HL-60 (cell line): ENCODE measurements around the gene XIRP2.

Experiments
- DNase-seq, 2 experiments: peaks; one replicate each; pipeline ENCODE4 v3.0.0-alpha.2; 2010 to 2020; ENCODE audit warnings: low read depth in 1 of 2, low spot score in 1 of 2
- H3K27ac ChIP-seq: fragments of 250-450 bp; sonication (Bioruptor Pico); replicated peaks from 2 replicates; pipeline ENCODE4 v1.5.1; 2020; ENCODE audit warnings: mild to moderate bottlenecking, moderate library complexity
- H3K27me3 ChIP-seq: fragments of 250-450 bp; sonication (Bioruptor Pico); 2 replicates; pipeline ENCODE4 v1.5.1; 2021; ENCODE audit warnings: mild to moderate bottlenecking, moderate library complexity; ENCODE audit not compliant: insufficient read depth, poor library complexity, severe bottlenecking
- H3K4me3 ChIP-seq: replicated peaks from 2 replicates; pipeline ENCODE4 v1.5.1; 2011; ENCODE audit warnings: mild to moderate bottlenecking, control low read depth, low read length; ENCODE audit not compliant: insufficient read depth
- GABPA ChIP-seq: IDR thresholded peaks from 2 replicates; pipeline ENCODE4 v1.6.1; 2012; ENCODE audit warnings: low read depth
- POLR2AphosphoS5 ChIP-seq: IDR thresholded peaks from 2 replicates; pipeline ENCODE4 v1.6.1; 2012; ENCODE audit warnings: low read depth
- SPI1 ChIP-seq: IDR thresholded peaks from 2 replicates; pipeline ENCODE4 v1.6.1; 2012; ENCODE audit warnings: low read depth, mild to moderate bottlenecking, borderline replicate concordance
- TF ChIP-seq, protein P1 (sequence below): IDR thresholded peaks from 2 replicates; pipeline ENCODE4 v1.6.1; 2012; ENCODE audit warnings: low read depth; ENCODE audit not compliant: insufficient replicate concordance
- TF ChIP-seq, protein P2 (sequence below): IDR thresholded peaks from one replicate; pipeline ENCODE4 v1.5.1; 2011; ENCODE audit warnings: low read length, control low read depth, inconsistent platforms; ENCODE audit not compliant: insufficient read depth

Gene XIRP2

DNA sequence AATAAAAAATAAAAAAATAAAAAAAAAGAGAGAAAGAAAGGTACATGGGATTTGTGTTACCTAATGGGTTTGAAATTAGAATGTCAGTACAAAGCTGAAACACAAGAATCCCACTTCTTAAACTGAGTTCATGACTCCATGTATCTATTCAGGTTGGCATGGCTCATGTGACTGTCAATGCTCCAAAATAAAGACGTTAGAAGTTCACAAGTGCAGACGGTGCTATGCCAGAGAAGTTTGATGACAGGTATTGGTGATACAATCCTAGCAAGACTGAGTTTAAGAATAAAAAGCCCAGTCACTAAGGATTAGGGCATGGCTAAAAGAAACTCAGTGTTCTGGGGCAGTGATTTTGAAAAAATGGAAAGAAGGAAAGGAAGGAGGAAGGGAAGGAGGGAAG, 254.3 kb downstream of the XIRP2 start:
- no peak for DNase-seq
- Histone ChIP-seq H3K27ac (no peak overlapping the region), H3K4me3 (no peak overlapping the region), H3K27me3 (no peaks in the 10 kb centered on the region)
- TF ChIP-seq, protein P1, sequence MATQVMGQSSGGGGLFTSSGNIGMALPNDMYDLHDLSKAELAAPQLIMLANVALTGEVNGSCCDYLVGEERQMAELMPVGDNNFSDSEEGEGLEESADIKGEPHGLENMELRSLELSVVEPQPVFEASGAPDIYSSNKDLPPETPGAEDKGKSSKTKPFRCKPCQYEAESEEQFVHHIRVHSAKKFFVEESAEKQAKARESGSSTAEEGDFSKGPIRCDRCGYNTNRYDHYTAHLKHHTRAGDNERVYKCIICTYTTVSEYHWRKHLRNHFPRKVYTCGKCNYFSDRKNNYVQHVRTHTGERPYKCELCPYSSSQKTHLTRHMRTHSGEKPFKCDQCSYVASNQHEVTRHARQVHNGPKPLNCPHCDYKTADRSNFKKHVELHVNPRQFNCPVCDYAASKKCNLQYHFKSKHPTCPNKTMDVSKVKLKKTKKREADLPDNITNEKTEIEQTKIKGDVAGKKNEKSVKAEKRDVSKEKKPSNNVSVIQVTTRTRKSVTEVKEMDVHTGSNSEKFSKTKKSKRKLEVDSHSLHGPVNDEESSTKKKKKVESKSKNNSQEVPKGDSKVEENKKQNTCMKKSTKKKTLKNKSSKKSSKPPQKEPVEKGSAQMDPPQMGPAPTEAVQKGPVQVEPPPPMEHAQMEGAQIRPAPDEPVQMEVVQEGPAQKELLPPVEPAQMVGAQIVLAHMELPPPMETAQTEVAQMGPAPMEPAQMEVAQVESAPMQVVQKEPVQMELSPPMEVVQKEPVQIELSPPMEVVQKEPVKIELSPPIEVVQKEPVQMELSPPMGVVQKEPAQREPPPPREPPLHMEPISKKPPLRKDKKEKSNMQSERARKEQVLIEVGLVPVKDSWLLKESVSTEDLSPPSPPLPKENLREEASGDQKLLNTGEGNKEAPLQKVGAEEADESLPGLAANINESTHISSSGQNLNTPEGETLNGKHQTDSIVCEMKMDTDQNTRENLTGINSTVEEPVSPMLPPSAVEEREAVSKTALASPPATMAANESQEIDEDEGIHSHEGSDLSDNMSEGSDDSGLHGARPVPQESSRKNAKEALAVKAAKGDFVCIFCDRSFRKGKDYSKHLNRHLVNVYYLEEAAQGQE = no peak
- TF ChIP-seq GABPA = no peak
- TF ChIP-seq POLR2AphosphoS5 = no peak
- TF ChIP-seq, protein P2, sequence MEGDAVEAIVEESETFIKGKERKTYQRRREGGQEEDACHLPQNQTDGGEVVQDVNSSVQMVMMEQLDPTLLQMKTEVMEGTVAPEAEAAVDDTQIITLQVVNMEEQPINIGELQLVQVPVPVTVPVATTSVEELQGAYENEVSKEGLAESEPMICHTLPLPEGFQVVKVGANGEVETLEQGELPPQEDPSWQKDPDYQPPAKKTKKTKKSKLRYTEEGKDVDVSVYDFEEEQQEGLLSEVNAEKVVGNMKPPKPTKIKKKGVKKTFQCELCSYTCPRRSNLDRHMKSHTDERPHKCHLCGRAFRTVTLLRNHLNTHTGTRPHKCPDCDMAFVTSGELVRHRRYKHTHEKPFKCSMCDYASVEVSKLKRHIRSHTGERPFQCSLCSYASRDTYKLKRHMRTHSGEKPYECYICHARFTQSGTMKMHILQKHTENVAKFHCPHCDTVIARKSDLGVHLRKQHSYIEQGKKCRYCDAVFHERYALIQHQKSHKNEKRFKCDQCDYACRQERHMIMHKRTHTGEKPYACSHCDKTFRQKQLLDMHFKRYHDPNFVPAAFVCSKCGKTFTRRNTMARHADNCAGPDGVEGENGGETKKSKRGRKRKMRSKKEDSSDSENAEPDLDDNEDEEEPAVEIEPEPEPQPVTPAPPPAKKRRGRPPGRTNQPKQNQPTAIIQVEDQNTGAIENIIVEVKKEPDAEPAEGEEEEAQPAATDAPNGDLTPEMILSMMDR = no peak
- no peak for TF ChIP-seq SPI1

DNA sequence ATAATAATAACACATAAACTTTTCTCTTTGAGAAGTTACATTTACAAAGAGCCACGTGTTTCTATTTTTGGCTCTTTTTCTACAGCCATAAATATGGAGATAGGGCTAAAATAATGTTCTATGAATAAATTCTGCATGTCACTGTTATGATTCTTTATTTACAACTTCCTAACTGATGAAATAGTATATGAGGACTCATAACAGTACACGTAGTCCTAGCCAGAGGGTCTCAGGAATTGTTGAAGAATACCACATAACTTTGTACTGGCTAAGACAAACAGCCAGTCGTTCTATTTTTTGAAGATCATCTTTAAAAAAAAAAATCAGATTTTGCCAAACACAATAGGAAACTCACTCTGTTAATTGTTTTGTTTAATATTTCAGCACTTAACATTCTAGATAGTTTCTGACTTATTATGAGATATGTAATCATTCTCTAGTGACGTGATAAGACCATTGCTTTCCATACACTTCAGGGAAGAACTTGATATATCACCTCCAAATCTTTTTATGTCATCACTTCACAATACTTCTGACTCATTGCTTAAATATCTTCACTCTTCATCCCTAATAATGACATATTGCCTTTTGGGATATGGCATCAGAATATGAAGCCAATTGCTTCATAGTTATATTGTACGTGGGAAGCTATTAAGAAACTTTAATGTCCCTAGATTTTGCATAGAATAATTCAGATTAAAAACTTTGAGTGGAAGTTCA, 256.1 kb downstream of the XIRP2 start:
- TF ChIP-seq, protein P1 = no peak
- TF ChIP-seq GABPA = no peak
- no peak for TF ChIP-seq SPI1
- TF ChIP-seq, protein P2 = no peak
- no peak for TF ChIP-seq POLR2AphosphoS5
- no peak overlapping the region for H3K27ac ChIP-seq

DNA sequence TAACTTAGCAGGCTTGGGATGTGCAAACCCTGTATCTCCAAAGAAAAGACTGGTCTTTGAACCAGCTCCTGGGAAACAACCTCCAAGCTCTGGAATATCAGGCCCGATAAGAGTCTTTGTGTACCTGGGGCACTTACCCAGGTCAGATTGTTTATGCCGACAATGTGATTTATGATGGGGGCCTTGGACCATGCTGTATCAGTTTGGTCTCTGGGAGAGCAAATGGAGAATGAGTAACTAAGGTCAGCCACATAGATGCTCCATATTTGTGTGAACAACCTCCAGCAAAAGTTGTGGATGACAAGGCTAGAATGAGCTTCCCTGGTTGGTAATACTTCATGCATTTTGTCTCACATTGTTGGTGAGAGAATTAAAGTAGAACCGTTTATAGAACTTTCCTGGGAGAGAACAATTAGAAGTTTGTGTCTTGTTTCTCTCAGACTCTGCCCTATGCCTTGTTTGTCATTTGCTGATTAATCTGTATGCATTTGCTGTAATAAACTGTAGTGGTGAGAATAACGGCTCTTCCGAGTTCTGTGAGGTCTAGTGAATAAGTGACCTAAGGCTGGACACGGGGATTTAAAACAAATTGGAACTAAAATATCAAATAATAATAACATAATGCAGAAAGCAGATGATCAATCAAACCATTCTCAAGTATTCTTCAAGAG, 259.1 kb downstream of the XIRP2 start:
- H3K27me3 ChIP-seq = no peaks in the 10 kb centered on the region
- H3K4me3 ChIP-seq = no peak overlapping the region
- no peak for TF ChIP-seq GABPA
- TF ChIP-seq, protein P2 = no peak
- TF ChIP-seq SPI1 = no peak
- TF ChIP-seq, protein P1 = no peak
- TF ChIP-seq POLR2AphosphoS5 = no peak
- DNase-seq = no peak
- no peak overlapping the region for H3K27ac ChIP-seq

More for the DNA sequence above, 256.1 kb downstream of the XIRP2 start:
- DNase-seq = no peak
- Histone ChIP-seq H3K27me3 (no peaks in the 10 kb centered on the region), H3K4me3 (no peak overlapping the region)
